Hypothalamus (tissue), 51 donors: Measurements from ENCODE around the gene LMAN1.

Experiments
- DNase-seq, 51 donors: peaks; one replicate each; lab custom pipeline; 2025; lab: John Stamatoyannopoulos, UW

Gene LMAN1

GRCh38 chr18:59358712-59359575 is at the start of gene LMAN1:
LMAN1 (minus strand) TSS chr18:59359265; CDS start chr18:59359244, 21 bp downstream.
- peak; percentile 30 to 98 (median 91) for DNase-seq

GRCh38 chr18:59402432-59403090 is 43.5 kb upstream of the LMAN1 start:
- DNase-seq: peak in 48 of 51 donors; percentile 4 to 70 (median 35)

- DNase-seq: no peak
Observed at GRCh38 chr18:59400407-59400806, 41.3 kb upstream of the LMAN1 start.

GRCh38 chr18:59395226-59396175 is 36.4 kb upstream of the LMAN1 start:
- no peak for DNase-seq

GRCh38 chr18:59393381-59393780 is 34.3 kb upstream of the LMAN1 start:
- no peak for DNase-seq

- DNase-seq: no peak
Observed at GRCh38 chr18:59388817-59389216, 29.8 kb upstream of the LMAN1 start.

GRCh38 chr18:59387687-59388565 is 28.9 kb upstream of the LMAN1 start:
- DNase-seq: no peak

GRCh38 chr18:59386909-59387686 is 28.0 kb upstream of the LMAN1 start:
- peak in 1 of 51 donors; percentile 9 for DNase-seq

- DNase-seq: no peak
Observed at GRCh38 chr18:59385191-59385590, 26.1 kb upstream of the LMAN1 start.

GRCh38 chr18:59383851-59384250 is 24.8 kb upstream of the LMAN1 start:
- no peak for DNase-seq

GRCh38 chr18:59382383-59382782 is 23.3 kb upstream of the LMAN1 start:
- no peak for DNase-seq

GRCh38 chr18:59381949-59382348 is 22.9 kb upstream of the LMAN1 start:
- DNase-seq: no peak

- DNase-seq: no peak
Observed at GRCh38 chr18:59380706-59381105, 21.6 kb upstream of the LMAN1 start.

GRCh38 chr18:59379772-59380522 is 20.9 kb upstream of the LMAN1 start:
- DNase-seq: no peak

GRCh38 chr18:59377613-59378337 is 18.7 kb upstream of the LMAN1 start:
- DNase-seq: no peak

GRCh38 chr18:59376351-59376935 is 17.4 kb upstream of the LMAN1 start:
- DNase-seq: no peak

GRCh38 chr18:59374128-59374527 is 15.1 kb upstream of the LMAN1 start:
- DNase-seq: no peak
